ENCODE measurements around the gene TDRD10. TPM values are rescaled to one million over a fixed set of nuclear protein-coding genes. Genes with fewer than 3 reads are reported as not detected.

TDRD10 gene
- total RNA-seq, 2 donors from 2014 or later, result 0.52 to 2.6 TPM

GRCh38 chr1:154519591-154519991 is 17.6 kb downstream of the TDRD10 start:
- Histone ChIP-seq H3K27ac (no peak overlapping the region), H3K27me3 (no peaks in the 10 kb centered on the region), H3K4me3 (no peak overlapping the region), H3K36me3 (replicated peaks in 1 of 2; ENCODE audit: insufficient read depth in 1 of 2, low read depth in 2 of 2) (no peaks in the 10 kb centered on the region), H3K9me3 (no peaks in the 10 kb centered on the region), H3K4me1 (no peaks in the 10 kb centered on the region)
- no peak for TF ChIP-seq CTCF (IDR thresholded peaks at IDR 0.05)
- no peak for TF ChIP-seq POLR2A (IDR thresholded peaks at IDR 0.05)
- DNase-seq (no peak), ATAC-seq (no peak)
- WGBS, 2 donors, result 66 to 80% methylated on average over 9 of the region's 9 CpGs
- intact Hi-C loops (cut with DNase I), result no loop called here

GRCh38 chr1:154520333-154520732 is 18.3 kb downstream of the TDRD10 start:
- Histone ChIP-seq H3K4me1 (no peaks in the 10 kb centered on the region), H3K9me3 (no peaks in the 10 kb centered on the region), H3K36me3 (replicated peaks in 1 of 2; ENCODE audit: insufficient read depth in 1 of 2, low read depth in 2 of 2) (no peaks in the 10 kb centered on the region), H3K4me3 (no peak overlapping the region), H3K27ac (no peak overlapping the region), H3K27me3 (no peaks in the 10 kb centered on the region)
- ATAC-seq, result no peak
- TF ChIP-seq CTCF (IDR thresholded peaks at IDR 0.05) (no peak), POLR2A (IDR thresholded peaks at IDR 0.05) (no peak)
- DNase-seq, result no peak
- 34 to 39% methylated on average over 3 of the region's 3 CpGs for WGBS, 2 donors
- intact Hi-C loops (cut with DNase I), result loop anchor here (10.0 kb wide), 1 partner anchor 64 kb away; no protein-coding TSS in a partner anchor

- DNase-seq (no peak), ATAC-seq (no peak)
- Histone ChIP-seq H3K4me1 (no peaks in the 10 kb centered on the region), H3K27ac (no peak overlapping the region), H3K27me3 (no peaks in the 10 kb centered on the region), H3K36me3 (replicated peaks in 1 of 2; ENCODE audit: insufficient read depth in 1 of 2, low read depth in 2 of 2) (no peaks in the 10 kb centered on the region), H3K4me3 (no peak overlapping the region), H3K9me3 (no peaks in the 10 kb centered on the region)
- TF ChIP-seq POLR2A (IDR thresholded peaks at IDR 0.05), result no peak
- 35 to 46% methylated on average over 3 of the region's 3 CpGs for WGBS, 2 donors
- intact Hi-C loops (cut with DNase I), result loop anchor here (10.0 kb wide), 1 partner anchor 63 kb away; no protein-coding TSS in a partner anchor
Observed at GRCh38 chr1:154521695-154522094, 19.7 kb downstream of the TDRD10 start.

- H3K27me3 ChIP-seq, result no peaks in the 10 kb centered on the region
- no peak overlapping the region for H3K4me3 ChIP-seq
- DNase-seq (no peak), ATAC-seq (no peak)
- H3K4me1 ChIP-seq, result no peaks in the 10 kb centered on the region
- intact Hi-C loops (cut with DNase I), result loop anchor here (10.0 kb wide), 1 partner anchor 60 kb away; no protein-coding TSS in a partner anchor
- H3K27ac ChIP-seq, result no peak overlapping the region
- TF ChIP-seq CTCF (IDR thresholded peaks at IDR 0.05) (no peak), POLR2A (IDR thresholded peaks at IDR 0.05) (no peak)
- no peaks in the 10 kb centered on the region for H3K36me3 ChIP-seq (replicated peaks in 1 of 2; ENCODE audit: insufficient read depth in 1 of 2, low read depth in 2 of 2)
- H3K9me3 ChIP-seq, result no peaks in the 10 kb centered on the region
Observed at GRCh38 chr1:154524881-154525280, 22.9 kb downstream of the TDRD10 start.

GRCh38 chr1:154527192-154527591 is 25.2 kb downstream of the TDRD10 start:
- H3K4me3 ChIP-seq, result no peak overlapping the region
- no peak for ATAC-seq
- H3K9me3 ChIP-seq, result no peaks in the 10 kb centered on the region
- WGBS, 2 donors, result 63 to 69% methylated on average over 6 of the region's 6 CpGs
- no peaks in the 10 kb centered on the region for H3K36me3 ChIP-seq (replicated peaks in 1 of 2; ENCODE audit: insufficient read depth in 1 of 2, low read depth in 2 of 2)
- intact Hi-C loops (cut with DNase I), result loop anchor here (10.0 kb wide), 1 partner anchor 58 kb away; no protein-coding TSS in a partner anchor
- DNase-seq, result no peak
- H3K27me3 ChIP-seq, result no peaks in the 10 kb centered on the region
- H3K4me1 ChIP-seq, result no peaks in the 10 kb centered on the region
- TF ChIP-seq POLR2A (IDR thresholded peaks at IDR 0.05) (no peak), CTCF (IDR thresholded peaks at IDR 0.05) (no peak)
- H3K27ac ChIP-seq, result no peak overlapping the region

Data from body of pancreas (tissue), 4 donors.